HEK293 (cell line): Measurements from ENCODE around the gene NEAT1.

Experiments
- AEBP2 ChIP-seq: fragments of 450-650 bp; formaldehyde crosslinking; IDR thresholded peaks from 2 replicates; pipeline ENCODE4 v1.5.1; 2016; ENCODE audit warnings: missing biosample characterization, missing genetic modification characterization, borderline replicate concordance
- BCL6B ChIP-seq: fragments of 450-650 bp; formaldehyde crosslinking; IDR thresholded peaks from 2 replicates; pipeline ENCODE4 v1.5.1; 2017; ENCODE audit warnings: missing biosample characterization, missing genetic modification characterization
- CTCF ChIP-seq: fragments of 450-650 bp; formaldehyde crosslinking; IDR thresholded peaks from 2 replicates; pipeline ENCODE4 v1.5.1; 2016; ENCODE audit warnings: missing biosample characterization, missing genetic modification characterization
- GLI2 ChIP-seq: fragments of 450-650 bp; formaldehyde crosslinking; IDR thresholded peaks from 2 replicates; pipeline ENCODE4; 2017; ENCODE audit warnings: missing biosample characterization, missing genetic modification characterization, low read depth, borderline replicate concordance
- GLI4 ChIP-seq: fragments of 450-650 bp; formaldehyde crosslinking; IDR thresholded peaks from 2 replicates; pipeline ENCODE4 v1.5.1; 2016; ENCODE audit warnings: missing biosample characterization, missing genetic modification characterization
- HOXA7 ChIP-seq: sonication (generic); formaldehyde crosslinking; IDR thresholded peaks from 2 replicates; pipeline ENCODE4 v1.8.1; 2022; ENCODE audit warnings: missing genetic modification reagents, borderline replicate concordance
- PRDM10 ChIP-seq: fragments of 450-650 bp; formaldehyde crosslinking; IDR thresholded peaks from 2 replicates; pipeline ENCODE4 v1.5.1; 2016; ENCODE audit warnings: missing biosample characterization, missing genetic modification characterization
- SETDB1 ChIP-seq: IDR thresholded peaks from one replicate; pipeline ENCODE4 v1.6.1; 2017; ENCODE audit warnings: mild to moderate bottlenecking, low read length, moderate library complexity, mixed read lengths; ENCODE audit not compliant: insufficient read length
- WT1 ChIP-seq: fragments of 450-650 bp; formaldehyde crosslinking; IDR thresholded peaks from 2 replicates; pipeline ENCODE4 v1.5.1; 2016; ENCODE audit warnings: missing biosample characterization, missing genetic modification characterization
- YY1 ChIP-seq: fragments of 450-650 bp; formaldehyde crosslinking; IDR thresholded peaks from 2 replicates; pipeline ENCODE4 v1.5.1; 2018; ENCODE audit warnings: missing biosample characterization, missing genetic modification characterization
- ZNF157 ChIP-seq: fragments of 450-650 bp; formaldehyde crosslinking; IDR thresholded peaks from 2 replicates; pipeline ENCODE4 v1.5.1; 2016; ENCODE audit warnings: missing biosample characterization, missing genetic modification characterization
- ZNF16 ChIP-seq: fragments of 450-650 bp; formaldehyde crosslinking; IDR thresholded peaks from 2 replicates; pipeline ENCODE4 v1.5.1; 2016; ENCODE audit warnings: low read depth, missing biosample characterization, missing genetic modification characterization
- ZNF221 ChIP-seq: fragments of 450-650 bp; formaldehyde crosslinking; IDR thresholded peaks from 2 replicates; pipeline ENCODE4 v1.5.1; 2017; ENCODE audit warnings: missing biosample characterization, missing genetic modification characterization, borderline replicate concordance
- ZNF248 ChIP-seq: fragments of 450-650 bp; formaldehyde crosslinking; IDR thresholded peaks from 2 replicates; pipeline ENCODE4 v1.5.1; 2017; ENCODE audit warnings: missing biosample characterization, missing genetic modification characterization
- ZNF26 ChIP-seq: fragments of 450-650 bp; formaldehyde crosslinking; IDR thresholded peaks from 2 replicates; pipeline ENCODE4 v1.5.1; 2016; ENCODE audit warnings: missing biosample characterization, missing genetic modification characterization
- ZNF280C ChIP-seq: fragments of 450-650 bp; formaldehyde crosslinking; IDR thresholded peaks from 2 replicates; pipeline ENCODE4 v1.5.1; 2016; ENCODE audit warnings: missing biosample characterization, missing genetic modification characterization
- ZNF354C ChIP-seq: fragments of 450-650 bp; formaldehyde crosslinking; IDR thresholded peaks from 2 replicates; pipeline ENCODE4 v1.5.1; 2016; ENCODE audit warnings: missing biosample characterization, missing genetic modification characterization, low read depth, borderline replicate concordance
- ZNF416 ChIP-seq: fragments of 450-650 bp; formaldehyde crosslinking; IDR thresholded peaks from 2 replicates; pipeline ENCODE4 v1.5.1; 2016; ENCODE audit warnings: missing biosample characterization, missing genetic modification characterization
- ZNF423 ChIP-seq: fragments of 450-650 bp; formaldehyde crosslinking; IDR thresholded peaks from 2 replicates; pipeline ENCODE4 v1.5.1; 2016; ENCODE audit warnings: missing biosample characterization, missing genetic modification characterization
- ZNF529 ChIP-seq: fragments of 450-650 bp; formaldehyde crosslinking; IDR thresholded peaks from 2 replicates; pipeline ENCODE4 v1.5.1; 2017; ENCODE audit warnings: missing genetic modification characterization, missing biosample characterization; ENCODE audit not compliant: insufficient replicate concordance
- ZNF629 ChIP-seq: fragments of 450-650 bp; formaldehyde crosslinking; IDR thresholded peaks from 2 replicates; pipeline ENCODE4 v1.5.1; 2017; ENCODE audit warnings: missing biosample characterization, missing genetic modification characterization
- ZNF704 ChIP-seq: fragments of 450-650 bp; formaldehyde crosslinking; IDR thresholded peaks from 2 replicates; pipeline ENCODE4 v1.5.1; 2016; ENCODE audit warnings: missing biosample characterization, missing genetic modification characterization
- ZNF747 ChIP-seq: fragments of 450-650 bp; formaldehyde crosslinking; IDR thresholded peaks from 2 replicates; pipeline ENCODE4 v1.5.1; 2016; ENCODE audit warnings: missing biosample characterization, missing genetic modification characterization
- ZSCAN4 ChIP-seq: fragments of 450-650 bp; formaldehyde crosslinking; IDR thresholded peaks from 2 replicates; pipeline ENCODE4 v1.5.1; 2017; ENCODE audit warnings: missing biosample characterization, missing genetic modification characterization
- ZXDB ChIP-seq: fragments of 450-650 bp; formaldehyde crosslinking; IDR thresholded peaks from 2 replicates; pipeline ENCODE4 v1.5.1; 2016; ENCODE audit warnings: missing biosample characterization, missing genetic modification characterization

NEAT1 gene

GRCh38 chr11:65444314-65445051, 21.9 kb downstream of the NEAT1 start (continued):
- no peak for TF ChIP-seq CTCF (tag by site-specific recombination)
- TF ChIP-seq ZNF157 (tag by site-specific recombination), result no peak
- no peak for TF ChIP-seq ZNF221 (tag by site-specific recombination)
- no peak for TF ChIP-seq HOXA7 (CRISPR knock-in tag)
- 0 out of 2 replicates have a peak, but pooled peaks have one; percentile 7 for TF ChIP-seq ZSCAN4 (tag by site-specific recombination)
- TF ChIP-seq ZNF16 (tag by site-specific recombination), result no peak
- no peak for TF ChIP-seq GLI2 (tag by site-specific recombination)
- no peak for TF ChIP-seq ZNF280C (tag by site-specific recombination)
- TF ChIP-seq ZNF423 (tag by site-specific recombination), result 0 out of 2 replicates have a peak, but pooled peaks have one; percentile 29
- TF ChIP-seq ZNF354C (tag by site-specific recombination), result no peak
- TF ChIP-seq GLI4 (tag by site-specific recombination), result no peak
- peak; percentile 16 for TF ChIP-seq SETDB1
- TF ChIP-seq ZNF747 (tag by site-specific recombination), result no peak
- no peak for TF ChIP-seq ZNF704 (tag by site-specific recombination)
- no peak for TF ChIP-seq ZNF629 (tag by site-specific recombination)
- TF ChIP-seq BCL6B (tag by site-specific recombination), result no peak
- no peak for TF ChIP-seq ZXDB (tag by site-specific recombination)
- TF ChIP-seq ZNF26 (tag by site-specific recombination), result no peak
- TF ChIP-seq YY1, result no peak
- no peak for TF ChIP-seq AEBP2 (tag by site-specific recombination)
- TF ChIP-seq ZNF416 (tag by site-specific recombination), result no peak
- no peak for TF ChIP-seq ZNF248 (tag by site-specific recombination)
- TF ChIP-seq WT1 (tag by site-specific recombination), result no peak
- no peak for TF ChIP-seq ZNF529 (tag by site-specific recombination)
- no peak for TF ChIP-seq PRDM10 (tag by site-specific recombination)
